Mammary epithelial cell (primary cell): ENCODE results near the gene CFAP221.

Experiments
- EZH2 ChIP-seq: IDR thresholded peaks from 2 replicates; pipeline ENCODE4 v1.6.1; 2012; ENCODE audit warnings: low read length, inconsistent platforms, borderline replicate concordance
- TF ChIP-seq, protein P1 (sequence below), 2 donors: IDR thresholded peaks in 1 of 2; conservative IDR thresholded peaks in 1 of 2; 2 replicates each; pipeline ENCODE4 v1.5.1; 2011 to 2012; ENCODE audit warnings: inconsistent platforms in 2 of 2, low read length in 2 of 2, mild to moderate bottlenecking in 2 of 2, control low read depth in 1 of 2, low read depth in 1 of 2; ENCODE audit not compliant: insufficient read depth in 1 of 2; ENCODE audit errors: extremely low read depth in 1 of 2

DNA sequence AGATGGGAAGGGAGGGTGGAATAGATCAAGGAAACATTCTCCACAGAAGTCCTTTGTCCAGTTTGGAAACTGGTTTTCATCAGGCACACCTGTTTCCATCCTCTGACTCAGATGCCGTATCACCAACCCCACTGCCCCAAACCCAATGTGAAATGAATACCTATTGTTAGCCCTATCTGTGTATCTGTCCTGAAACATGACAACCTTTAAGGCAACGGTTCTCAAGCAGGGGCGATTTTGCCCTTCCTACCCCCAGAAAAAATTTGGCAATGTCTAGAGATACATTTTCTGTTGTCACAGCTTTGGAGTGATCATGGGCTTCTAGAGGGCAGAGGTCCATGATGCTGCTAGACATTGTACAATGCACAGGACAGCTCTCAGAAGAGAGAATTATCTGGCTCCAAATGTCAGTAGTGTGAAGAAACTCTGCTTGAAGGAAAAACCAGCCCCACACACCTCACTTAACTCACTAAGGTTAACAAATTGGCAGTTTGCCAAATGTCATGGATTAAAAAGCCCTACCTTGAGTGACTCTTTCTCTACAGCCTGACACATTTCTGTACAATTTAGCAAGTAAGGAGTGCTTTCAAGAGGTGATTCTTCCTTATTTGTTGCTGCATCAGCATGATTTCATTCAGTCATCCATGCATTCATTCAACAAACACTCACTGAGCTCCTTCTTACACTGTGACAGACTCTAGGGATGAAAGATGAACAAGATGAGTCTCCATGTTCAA lies 23.4 kb upstream of the CFAP221 start:
- TF ChIP-seq, protein P1, sequence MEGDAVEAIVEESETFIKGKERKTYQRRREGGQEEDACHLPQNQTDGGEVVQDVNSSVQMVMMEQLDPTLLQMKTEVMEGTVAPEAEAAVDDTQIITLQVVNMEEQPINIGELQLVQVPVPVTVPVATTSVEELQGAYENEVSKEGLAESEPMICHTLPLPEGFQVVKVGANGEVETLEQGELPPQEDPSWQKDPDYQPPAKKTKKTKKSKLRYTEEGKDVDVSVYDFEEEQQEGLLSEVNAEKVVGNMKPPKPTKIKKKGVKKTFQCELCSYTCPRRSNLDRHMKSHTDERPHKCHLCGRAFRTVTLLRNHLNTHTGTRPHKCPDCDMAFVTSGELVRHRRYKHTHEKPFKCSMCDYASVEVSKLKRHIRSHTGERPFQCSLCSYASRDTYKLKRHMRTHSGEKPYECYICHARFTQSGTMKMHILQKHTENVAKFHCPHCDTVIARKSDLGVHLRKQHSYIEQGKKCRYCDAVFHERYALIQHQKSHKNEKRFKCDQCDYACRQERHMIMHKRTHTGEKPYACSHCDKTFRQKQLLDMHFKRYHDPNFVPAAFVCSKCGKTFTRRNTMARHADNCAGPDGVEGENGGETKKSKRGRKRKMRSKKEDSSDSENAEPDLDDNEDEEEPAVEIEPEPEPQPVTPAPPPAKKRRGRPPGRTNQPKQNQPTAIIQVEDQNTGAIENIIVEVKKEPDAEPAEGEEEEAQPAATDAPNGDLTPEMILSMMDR (conservative IDR thresholded peaks at IDR 0.05 in 1 of 2, IDR thresholded peaks at IDR 0.05 in 1 of 2; ENCODE audit: extremely low read depth in 1 of 2, insufficient read depth in 1 of 2, low read depth in 1 of 2, low read length in 2 of 2), result no peak
- no peak for TF ChIP-seq EZH2
